ENCODE data around the gene NPAS4.

Gene NPAS4

GRCh38 chr11:66466225-66467033, 45.6 kb downstream of the NPAS4 start, which contains the start of gene PELI3:
Gene PELI3 (plus strand): TSS chr11:66466905. CDS start chr11:66468129, 1,224 bp downstream.
- ATAC-seq (replicated peaks) = peak; percentile 84
- Mint-ChIP-seq H3K4me3 (peak within 1 kb of the TSS; percentile 85 to 87), H3K9me3 (no peaks in the 10 kb centered on the region), H3K27me3 (no peaks in the 10 kb centered on the region), H3K36me3 (ENCODE audit: insufficient read depth) (no peaks in the 10 kb centered on the region), H3K4me1 (ENCODE audit: low read depth in 2 of 2) (peaks cover 8 to 12% of the 10 kb centered on the region in 2 donors), H3K27ac (peak within 1 kb of the TSS; percentile 83 to 86)
- peak; percentile 90 to 92 (median 92) for DNase-seq

- peak in 1 of 3 experiments; percentile 52 for DNase-seq
Measured at GRCh38 chr11:66467034-66467659, 46.3 kb downstream of the NPAS4 start.

GRCh38 chr11:66467756-66468155, 46.9 kb downstream of the NPAS4 start:
- peaks cover 8 to 12% of the 10 kb centered on the region in 2 donors for H3K4me1 Mint-ChIP-seq (ENCODE audit: low read depth in 2 of 2)
- H3K27ac Mint-ChIP-seq = peak overlapping the region; percentile 73 to 83
- no peaks in the 10 kb centered on the region for H3K27me3 Mint-ChIP-seq
- peak overlapping the region; percentile 85 to 87 for H3K4me3 Mint-ChIP-seq
- DNase-seq (no peak), ATAC-seq (replicated peaks) (no peak)
- no peaks in the 10 kb centered on the region for H3K36me3 Mint-ChIP-seq (ENCODE audit: insufficient read depth)
- no peaks in the 10 kb centered on the region for H3K9me3 Mint-ChIP-seq

More at GRCh38 chr11:66467034-66467659, 46.3 kb downstream of the NPAS4 start:
- Mint-ChIP-seq H3K4me3 (peak overlapping the region; percentile 85 to 87), H3K36me3 (ENCODE audit: insufficient read depth) (no peaks in the 10 kb centered on the region), H3K27ac (peak overlapping the region; percentile 73 to 83), H3K27me3 (no peaks in the 10 kb centered on the region), H3K4me1 (ENCODE audit: low read depth in 2 of 2) (peaks cover 8 to 12% of the 10 kb centered on the region in 2 donors), H3K9me3 (no peaks in the 10 kb centered on the region)
- peak; percentile 62 for ATAC-seq (replicated peaks)

GRCh38 chr11:66468691-66469090, 47.9 kb downstream of the NPAS4 start:
- ATAC-seq (replicated peaks) (no peak), DNase-seq (no peak)
- H3K4me1 Mint-ChIP-seq (ENCODE audit: low read depth in 2 of 2) = peaks cover 8 to 12% of the 10 kb centered on the region in 2 donors
- H3K36me3 Mint-ChIP-seq (ENCODE audit: insufficient read depth) = no peaks in the 10 kb centered on the region
- no peak overlapping the region for H3K4me3 Mint-ChIP-seq
- H3K27ac Mint-ChIP-seq = peak overlapping the region; percentile 28 to 67
- H3K9me3 Mint-ChIP-seq = no peaks in the 10 kb centered on the region
- no peaks in the 10 kb centered on the region for H3K27me3 Mint-ChIP-seq

GRCh38 chr11:66469441-66469840, 48.6 kb downstream of the NPAS4 start:
- no peak for ATAC-seq (replicated peaks)
- Mint-ChIP-seq H3K4me3 (no peak overlapping the region), H3K4me1 (ENCODE audit: low read depth in 2 of 2) (peaks cover 8 to 14% of the 10 kb centered on the region in 2 donors), H3K36me3 (ENCODE audit: insufficient read depth) (no peaks in the 10 kb centered on the region), H3K27ac (no peak overlapping the region), H3K9me3 (no peaks in the 10 kb centered on the region), H3K27me3 (no peaks in the 10 kb centered on the region)
- no peak for DNase-seq

GRCh38 chr11:66470015-66470414, 49.2 kb downstream of the NPAS4 start:
- H3K9me3 Mint-ChIP-seq = no peaks in the 10 kb centered on the region
- DNase-seq (no peak), ATAC-seq (replicated peaks) (no peak)
- peak overlapping the region in 1 of 2 donors; percentile 28 for H3K4me3 Mint-ChIP-seq
- H3K27ac Mint-ChIP-seq = no peak overlapping the region
- H3K27me3 Mint-ChIP-seq = no peaks in the 10 kb centered on the region
- H3K36me3 Mint-ChIP-seq (ENCODE audit: insufficient read depth) = no peaks in the 10 kb centered on the region
- peaks cover 8 to 14% of the 10 kb centered on the region in 2 donors for H3K4me1 Mint-ChIP-seq (ENCODE audit: low read depth in 2 of 2)

- no peak for ATAC-seq (replicated peaks)
- Mint-ChIP-seq H3K4me3 (no peak overlapping the region), H3K27ac (no peak overlapping the region), H3K4me1 (ENCODE audit: low read depth in 2 of 2) (peaks cover 4 to 11% of the 10 kb centered on the region in 2 donors), H3K27me3 (no peaks in the 10 kb centered on the region), H3K36me3 (ENCODE audit: insufficient read depth) (no peaks in the 10 kb centered on the region), H3K9me3 (no peaks in the 10 kb centered on the region)
- no peak for DNase-seq
Measured at GRCh38 chr11:66471142-66471541, 50.3 kb downstream of the NPAS4 start.

- no peaks in the 10 kb centered on the region for H3K27me3 Mint-ChIP-seq
- no peak overlapping the region for H3K27ac Mint-ChIP-seq
- DNase-seq = no peak
- no peaks in the 10 kb centered on the region for H3K36me3 Mint-ChIP-seq (ENCODE audit: insufficient read depth)
- H3K9me3 Mint-ChIP-seq = no peaks in the 10 kb centered on the region
- H3K4me1 Mint-ChIP-seq (ENCODE audit: low read depth in 2 of 2) = peaks cover 4 to 11% of the 10 kb centered on the region in 2 donors
- no peak for ATAC-seq (replicated peaks)
- H3K4me3 Mint-ChIP-seq = no peak overlapping the region
Measured at GRCh38 chr11:66472054-66472453, 51.2 kb downstream of the NPAS4 start.

- no peak overlapping the region for H3K27ac Mint-ChIP-seq
- no peaks in the 10 kb centered on the region for H3K9me3 Mint-ChIP-seq
- H3K27me3 Mint-ChIP-seq = no peaks in the 10 kb centered on the region
- peaks cover 4 to 11% of the 10 kb centered on the region in 2 donors for H3K4me1 Mint-ChIP-seq (ENCODE audit: low read depth in 2 of 2)
- H3K36me3 Mint-ChIP-seq (ENCODE audit: insufficient read depth) = peaks cover 4% of the 10 kb centered on the region
- no peak for DNase-seq
- no peak for ATAC-seq (replicated peaks)
- no peak overlapping the region for H3K4me3 Mint-ChIP-seq
Measured at GRCh38 chr11:66473167-66473566, 52.3 kb downstream of the NPAS4 start.

- Mint-ChIP-seq H3K9me3 (no peaks in the 10 kb centered on the region), H3K4me1 (ENCODE audit: low read depth in 2 of 2) (peaks cover 9 to 14% of the 10 kb centered on the region in 2 donors), H3K4me3 (no peak overlapping the region), H3K27me3 (no peaks in the 10 kb centered on the region), H3K27ac (no peak overlapping the region), H3K36me3 (ENCODE audit: insufficient read depth) (peaks cover 4% of the 10 kb centered on the region)
- ATAC-seq (replicated peaks) (no peak), DNase-seq (no peak)
Measured at GRCh38 chr11:66473608-66474515, 53.0 kb downstream of the NPAS4 start.

- Mint-ChIP-seq H3K4me1 (ENCODE audit: low read depth in 2 of 2) (peaks cover 21 to 25% of the 10 kb centered on the region in 2 donors), H3K27me3 (no peaks in the 10 kb centered on the region), H3K9me3 (no peaks in the 10 kb centered on the region), H3K4me3 (no peak overlapping the region), H3K36me3 (ENCODE audit: insufficient read depth) (peaks cover 9% of the 10 kb centered on the region), H3K27ac (no peak overlapping the region)
- ATAC-seq (replicated peaks) (no peak), DNase-seq (no peak)
Measured at GRCh38 chr11:66475349-66476172, 54.7 kb downstream of the NPAS4 start.

Data from effector memory CD8-positive, alpha-beta T cell (primary cell).